Caki2 (cell line): ENCODE results near the gene TLE6. TPM values are rescaled to one million over a fixed set of nuclear protein-coding genes. Genes with fewer than 3 reads are reported as not detected.

Source experiments
- DNase-seq: peaks from one replicate; pipeline ENCODE4 v3.0.0-alpha.2; 2015; ENCODE audit warnings: low read depth
- in situ Hi-C: cut with HindIII; loops from 2 replicates; pipeline ENCODE4 v1.10.0; 2016; ENCODE audit warnings: low sequenced_read_pairs, low pct_unique_long_range_greater_than_20kb, mixed read lengths
- total RNA-seq: library from RNA; depleted of rRNA; stranded (reverse); fragments of >200 nt; shearing (Covaris generic); gene quantifications from 2 replicates; pipeline ENCODE4 v1.2.3, GENCODE V29; 2014; ENCODE audit warnings: low replicate concordance

TLE6 gene
- total RNA-seq, 1 experiment from 2014 or later: 10.5 TPM

DNA sequence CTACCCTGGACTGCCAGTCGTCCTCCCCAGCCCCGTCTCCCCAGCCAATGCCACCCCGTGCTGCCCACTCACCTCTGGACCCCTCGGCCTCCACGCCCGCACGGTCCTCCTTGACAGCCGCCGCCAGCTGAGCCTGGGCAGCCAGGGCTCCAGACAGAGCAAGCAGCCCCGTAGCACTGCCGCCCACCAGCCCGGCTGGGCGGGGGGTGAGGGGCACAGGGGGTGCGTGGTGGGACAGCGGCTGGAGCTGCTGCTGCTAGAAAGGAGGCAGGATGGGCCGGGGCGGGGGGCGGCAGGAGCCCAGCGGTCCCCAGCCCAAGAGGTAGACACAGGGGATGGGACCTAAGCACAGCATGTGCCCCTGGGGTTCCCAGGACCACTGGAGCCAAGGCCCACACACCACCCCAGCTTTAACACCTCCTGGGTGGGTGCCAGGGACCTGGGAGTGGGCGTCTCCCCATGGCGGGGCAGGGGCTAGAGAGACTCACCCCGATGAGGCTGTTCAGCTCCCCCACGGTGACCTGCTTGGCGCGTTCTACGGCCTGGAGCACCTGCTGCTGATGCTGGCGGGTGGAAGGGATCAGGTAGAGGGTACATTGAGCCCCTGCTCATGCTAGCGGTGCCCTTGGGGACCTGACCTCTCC is 42.0 kb downstream of the TLE6 start:
- DNase-seq: no peak
- in situ Hi-C loops: no loop called here

DNA sequence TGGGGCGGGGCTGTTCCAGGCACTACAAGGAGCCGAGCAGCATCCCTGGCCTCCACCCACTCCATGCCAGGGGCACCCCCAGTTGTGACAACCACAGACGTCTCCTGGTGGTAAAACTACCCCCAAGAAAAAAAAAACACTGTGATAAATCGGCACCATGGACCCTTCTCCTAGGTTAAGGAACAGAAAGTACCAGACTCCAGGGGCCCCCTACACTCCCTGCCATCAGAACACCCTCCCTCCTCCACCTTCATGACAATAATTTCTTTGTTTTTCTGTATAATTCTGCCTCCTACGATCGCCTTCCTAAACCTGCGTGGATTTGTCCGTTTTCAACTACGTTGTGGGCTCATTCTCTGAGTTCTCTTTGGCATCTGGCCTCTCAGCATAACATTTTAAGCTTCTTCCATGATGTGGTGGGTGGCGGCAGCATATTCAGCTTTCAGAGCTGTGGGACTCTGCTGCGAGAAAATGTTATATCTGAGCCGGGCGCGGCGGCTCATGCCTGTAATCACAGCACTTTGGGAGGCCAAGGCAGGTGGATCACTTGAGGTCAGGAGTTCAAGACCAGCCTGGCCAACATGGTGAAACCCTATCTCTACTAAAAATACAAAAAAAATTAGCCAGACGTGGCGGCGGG is 43.1 kb downstream of the TLE6 start:
- DNase-seq: no peak
- in situ Hi-C loops: no loop called here

DNA sequence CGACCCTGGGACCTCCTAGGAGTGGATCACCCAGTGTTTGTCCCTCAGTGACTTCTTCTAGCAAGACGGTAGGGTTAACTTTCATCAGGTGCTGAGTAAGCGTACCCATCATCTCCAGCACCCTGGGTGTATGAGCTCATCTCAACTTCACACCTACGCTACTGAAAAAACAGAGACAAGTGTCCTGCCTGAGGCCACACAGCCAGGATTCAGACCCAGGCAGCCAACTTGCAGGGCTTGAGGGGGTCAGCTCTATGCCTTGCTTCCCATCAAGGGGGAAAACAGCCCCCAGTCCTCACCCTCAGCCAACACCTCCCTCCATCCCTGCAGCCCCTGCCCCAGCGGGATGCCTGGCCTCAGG is 47.1 kb downstream of the TLE6 start:
- in situ Hi-C loops: no loop called here
- no peak for DNase-seq

DNA sequence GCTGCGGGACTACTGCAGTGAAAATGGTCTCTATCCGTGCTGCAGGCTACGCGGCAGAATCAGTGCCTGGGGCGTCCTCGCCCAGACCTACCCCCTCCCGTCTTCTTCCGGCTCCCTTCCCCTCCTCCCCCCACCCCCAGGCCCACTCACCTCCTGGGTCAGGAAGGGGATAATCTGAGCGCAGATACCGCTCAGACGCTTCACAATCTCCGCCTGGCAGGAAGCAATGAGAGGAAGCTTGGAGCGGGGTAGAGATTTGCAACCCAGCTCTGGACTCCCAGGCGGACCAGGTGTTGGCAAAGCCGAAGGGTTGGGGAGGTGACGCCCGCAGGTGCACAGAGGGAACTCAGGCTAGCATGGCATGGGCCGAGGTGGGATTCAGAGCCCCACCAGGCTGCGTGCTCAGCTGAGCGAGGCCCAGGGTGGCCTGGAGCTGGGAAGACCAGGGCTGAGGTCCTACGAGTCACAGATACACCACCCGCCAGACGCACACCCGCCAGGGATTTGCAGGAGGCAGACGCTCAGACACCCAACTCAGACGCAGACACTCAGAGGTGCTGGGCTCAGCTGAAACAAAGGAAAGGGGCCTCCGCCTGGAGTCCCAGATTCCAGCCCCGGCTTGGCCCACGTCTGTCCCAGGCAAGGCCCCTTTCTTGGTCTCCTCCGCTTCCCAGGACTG is 47.6 kb downstream of the TLE6 start:
- in situ Hi-C loops: no loop called here
- no peak for DNase-seq

DNA sequence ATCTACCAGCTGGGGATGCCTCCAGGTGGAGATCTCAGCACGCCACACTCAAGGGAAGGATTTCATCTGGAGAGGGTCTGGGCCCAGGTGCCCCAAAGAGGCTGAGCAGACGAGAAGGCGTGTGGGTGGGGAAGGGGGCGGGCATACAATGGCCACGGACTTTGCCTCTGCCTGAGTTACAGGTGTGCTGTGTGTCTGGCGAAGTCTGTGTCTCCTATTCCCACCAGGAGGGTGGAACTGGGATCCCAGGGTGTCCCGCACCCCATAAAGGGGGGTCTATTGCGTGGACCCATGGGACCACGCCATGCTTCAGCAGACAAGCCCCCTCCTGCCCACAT is 48.2 kb downstream of the TLE6 start:
- DNase-seq: no peak
- in situ Hi-C loops: no loop called here

DNA sequence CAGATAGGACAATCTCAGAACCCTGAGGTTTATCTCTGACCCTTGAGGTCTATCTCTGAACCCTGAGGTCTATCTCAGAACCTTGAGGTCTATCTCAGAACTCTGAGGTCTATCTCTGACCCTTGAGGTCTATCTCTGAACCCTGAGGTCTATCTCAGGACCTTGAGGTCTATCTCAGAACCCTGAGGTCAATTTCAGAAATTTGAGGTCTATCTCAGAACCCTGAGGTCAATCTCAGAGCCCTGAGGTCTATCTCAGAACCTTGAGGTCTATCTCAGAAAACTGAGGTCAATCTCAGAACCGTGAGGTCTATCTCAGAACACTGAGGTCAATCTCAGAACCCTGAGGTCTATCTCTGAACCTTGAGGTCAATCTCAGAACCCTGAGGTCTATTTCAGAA is 49.4 kb downstream of the TLE6 start:
- in situ Hi-C loops: no loop called here
- no peak for DNase-seq

DNA sequence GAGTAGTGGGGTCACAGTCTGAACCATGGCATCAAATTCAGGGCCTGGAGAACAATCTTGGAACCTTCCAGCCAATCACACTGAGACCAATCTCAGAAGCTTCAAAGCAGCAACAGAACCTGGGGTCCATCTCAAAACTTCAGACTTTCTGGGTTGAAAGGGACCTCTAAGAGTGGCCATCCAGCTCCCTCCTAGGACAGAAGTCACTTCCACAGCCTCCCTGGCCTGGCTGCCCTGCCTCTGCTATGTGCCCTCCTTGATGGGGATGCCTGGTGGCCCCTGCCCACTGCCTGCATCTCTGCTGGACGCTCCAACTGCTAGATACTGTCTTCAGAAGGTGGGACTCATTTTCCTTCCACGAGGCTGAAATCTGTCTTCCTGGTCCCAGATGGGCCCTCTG is 49.9 kb downstream of the TLE6 start:
- in situ Hi-C loops: no loop called here
- no peak for DNase-seq

DNA sequence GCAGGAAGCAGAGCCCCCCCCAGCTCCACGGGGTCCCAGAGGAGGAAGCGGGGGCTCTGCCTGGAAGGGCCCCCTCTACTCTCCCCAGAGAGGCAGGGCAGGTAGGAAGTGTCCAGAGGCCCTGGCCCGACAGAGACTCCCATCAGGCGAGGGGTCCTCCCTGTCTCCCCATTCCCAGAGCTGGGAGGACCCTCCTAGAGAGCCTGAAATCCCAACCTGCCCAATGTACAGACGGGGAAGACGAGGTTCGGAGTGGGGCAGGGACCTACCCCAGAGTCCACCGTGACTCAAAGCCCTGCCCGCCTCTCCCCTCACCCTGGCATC is 50.6 kb downstream of the TLE6 start:
- no peak for DNase-seq
- in situ Hi-C loops: no loop called here

DNA sequence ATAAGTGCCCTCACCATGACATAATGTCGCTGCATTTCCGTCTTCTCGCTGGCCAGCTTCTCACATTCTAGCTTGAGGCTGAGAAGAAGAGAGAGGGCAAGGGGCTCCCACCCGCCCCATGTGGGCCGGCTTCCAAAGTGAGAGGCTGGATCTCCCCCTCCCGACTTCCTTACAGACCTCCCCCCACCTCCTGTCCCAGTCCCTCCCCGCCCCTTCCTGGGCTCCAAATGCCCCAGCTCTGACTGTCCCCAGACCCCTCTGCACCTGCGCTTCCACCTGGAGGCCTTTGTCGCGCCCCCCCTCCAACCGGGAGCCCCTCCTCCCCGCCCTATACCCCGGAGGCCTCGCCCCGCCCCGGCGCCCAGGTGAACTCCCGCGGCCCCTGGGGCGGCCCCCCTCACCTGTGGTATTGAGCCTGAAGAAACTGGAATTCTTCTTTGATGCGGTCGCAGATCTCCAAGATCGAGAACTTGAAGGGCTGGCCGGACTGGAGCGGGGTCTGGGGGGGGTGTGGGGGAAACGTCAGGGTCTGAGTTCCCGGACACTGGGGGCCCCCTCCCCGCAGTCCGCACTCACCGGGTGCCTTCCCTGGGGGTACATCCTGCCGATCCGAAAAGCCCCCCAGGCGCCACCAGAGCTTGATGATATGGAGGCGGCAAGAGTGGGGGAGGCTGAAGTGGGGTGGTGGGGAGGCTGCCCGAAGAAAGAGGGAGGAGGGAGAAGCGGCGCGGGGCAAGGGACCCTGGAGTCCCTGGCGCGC is 51.1 kb downstream of the TLE6 start:
- no peak for DNase-seq
- in situ Hi-C loops: no loop called here

DNA sequence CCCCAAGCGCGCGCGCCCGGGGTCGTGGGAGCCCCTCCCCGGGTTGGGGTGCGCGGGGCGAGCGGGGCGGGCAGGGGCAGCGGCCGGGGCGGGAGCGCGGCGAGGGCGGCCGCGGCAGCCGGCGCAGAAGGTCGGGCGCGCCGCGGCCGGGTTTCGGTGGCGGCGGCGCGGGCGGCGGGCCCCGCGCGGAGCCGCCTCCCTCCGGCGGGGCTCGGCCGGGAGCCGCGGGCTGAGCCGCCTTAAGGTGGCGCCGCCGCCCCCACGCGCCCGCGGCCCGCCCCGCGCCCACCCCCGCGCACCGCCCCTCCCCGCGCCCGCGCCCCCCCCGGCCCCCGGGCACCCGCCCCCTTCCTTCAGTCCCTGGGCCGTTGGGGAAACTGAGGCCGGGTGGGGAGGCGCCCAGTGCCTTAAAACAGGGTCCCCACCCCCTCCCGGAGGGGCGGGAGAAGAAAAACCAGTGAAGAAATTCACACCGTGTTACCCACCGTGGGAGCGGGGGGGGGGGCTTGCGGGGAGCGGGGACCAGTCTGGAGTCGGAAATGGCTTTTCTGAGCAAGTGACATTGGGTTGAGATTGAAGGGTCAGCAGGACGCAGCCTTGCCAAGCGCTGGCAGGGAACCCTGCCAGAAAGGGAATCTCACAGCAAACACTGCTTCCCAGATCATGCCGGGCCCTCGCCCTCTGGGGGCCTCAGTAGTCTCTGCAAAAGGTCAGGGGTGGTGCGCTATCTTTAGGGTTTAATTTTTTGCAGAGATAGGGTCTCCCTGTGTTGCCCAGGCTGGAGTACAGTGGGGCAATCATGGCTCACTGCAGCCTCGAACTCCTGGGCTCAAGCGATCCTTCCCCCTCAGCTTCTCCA is 51.9 kb downstream of the TLE6 start, which contains the start of gene TLE2:
Gene TLE2, minus strand, starts transcription at position 216 of the 859 bp plus-strand sequence. CDS start 376 bp downstream, outside the sequence.
- no peak for DNase-seq
- in situ Hi-C loops: no loop called here

DNA sequence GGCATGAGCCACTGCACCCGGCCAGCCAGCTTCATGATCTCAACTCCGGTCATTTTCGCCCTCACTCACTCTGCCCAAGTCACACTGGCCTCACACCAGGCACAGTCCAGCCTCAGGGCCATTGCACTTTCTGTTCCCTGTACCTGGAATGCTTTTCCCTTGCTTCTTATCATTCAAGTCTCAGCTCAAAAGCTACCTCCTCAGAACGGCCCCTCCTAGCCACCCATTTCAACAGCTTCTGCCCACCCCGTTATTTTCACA is 54.2 kb downstream of the TLE6 start:
- in situ Hi-C loops: no loop called here

DNA sequence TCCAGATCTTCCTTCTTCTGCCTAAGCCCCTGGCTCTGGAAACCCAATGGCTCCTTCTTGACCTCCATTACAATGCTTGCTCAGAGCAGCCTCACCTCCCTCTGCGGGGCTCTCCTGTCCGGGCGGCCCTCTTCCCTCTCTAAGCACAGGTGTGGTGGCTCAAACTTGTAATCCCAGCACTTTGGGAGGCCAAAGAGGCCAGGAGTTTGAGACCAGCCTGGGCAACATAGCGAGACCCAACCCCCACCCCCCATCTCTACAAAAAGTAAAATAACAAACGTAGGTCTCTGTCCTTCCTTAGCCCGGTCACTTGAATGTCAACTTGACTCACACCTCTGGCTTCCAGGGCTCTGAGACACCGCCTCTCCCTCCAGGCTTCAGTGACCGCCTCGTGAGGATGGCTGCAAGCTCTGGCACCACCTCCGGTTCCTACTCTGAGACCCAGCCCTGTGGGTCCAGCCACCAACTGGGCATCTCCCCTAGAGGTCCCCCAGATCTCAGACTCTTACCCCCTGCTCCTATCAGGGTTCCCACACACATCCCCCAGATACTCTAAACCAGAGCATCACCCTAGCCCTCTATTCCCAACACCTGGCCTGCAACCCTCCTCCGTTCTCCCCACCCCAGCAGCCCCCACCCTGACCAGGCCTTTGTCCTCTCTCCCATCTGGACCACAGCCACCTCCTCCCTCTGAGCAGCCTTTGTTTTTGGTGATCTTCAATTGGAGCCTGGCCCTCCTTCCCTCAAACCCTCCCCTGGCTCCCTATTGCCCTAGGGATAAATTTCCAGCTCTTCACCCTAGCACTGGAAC is 56.4 kb downstream of the TLE6 start:
- no peak for DNase-seq
- in situ Hi-C loops: no loop called here

More for the DNA sequence above, 54.2 kb downstream of the TLE6 start:
- no peak for DNase-seq

DNA sequence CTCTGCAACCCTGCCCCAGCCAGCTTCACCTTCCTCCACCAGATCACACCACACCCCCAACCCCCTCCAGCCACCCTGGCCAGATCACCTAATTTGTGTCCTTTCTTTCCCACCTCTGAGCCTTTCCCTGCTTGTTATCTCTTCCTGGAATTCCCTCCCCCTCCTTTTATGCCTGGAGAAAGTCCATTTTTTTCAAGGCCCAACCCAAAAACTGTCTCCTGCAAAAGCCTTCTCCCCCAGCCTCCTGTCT is 57.0 kb downstream of the TLE6 start:
- no peak for DNase-seq
- in situ Hi-C loops: no loop called here

DNA sequence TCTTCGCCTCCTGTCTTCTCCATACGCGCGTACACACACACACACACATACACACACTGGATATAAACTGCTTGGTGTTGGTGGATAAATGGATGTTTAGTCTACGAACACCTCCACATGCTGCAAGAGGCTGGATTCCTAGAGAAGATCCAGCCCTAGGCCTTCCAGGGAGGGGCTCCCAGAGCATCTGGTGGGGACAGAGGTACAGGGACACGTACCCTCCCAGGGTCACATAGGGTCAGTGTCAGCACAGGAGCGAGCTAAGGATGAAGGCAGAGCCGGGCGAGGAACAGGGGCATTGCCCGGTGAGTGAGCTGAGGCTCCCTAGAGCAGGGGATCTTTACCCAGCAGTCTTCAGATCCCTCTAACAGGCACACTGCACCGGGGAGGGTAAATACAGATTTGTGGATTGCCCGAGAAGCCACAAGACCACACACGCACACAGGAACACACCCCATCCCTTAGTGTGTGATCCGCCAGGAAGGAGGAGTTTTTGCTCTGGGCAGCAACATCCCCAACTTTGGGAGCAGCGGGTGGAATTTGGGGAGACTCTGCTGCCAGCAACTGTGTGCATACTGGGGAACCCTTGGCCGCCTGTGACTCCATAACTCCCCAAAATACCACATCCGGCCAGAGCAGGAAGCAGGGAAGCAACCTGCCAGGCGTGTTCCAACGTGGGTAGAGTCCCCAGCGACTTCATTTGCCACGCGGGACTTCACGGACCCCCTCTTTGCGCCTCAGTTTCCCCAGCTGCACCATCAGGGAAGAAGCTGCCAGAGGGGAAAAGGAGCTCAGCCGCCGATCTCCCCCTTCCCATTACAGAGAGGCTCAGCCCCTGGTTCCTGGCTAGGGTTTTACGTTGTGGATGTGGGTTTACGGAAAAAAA is 57.5 kb downstream of the TLE6 start:
- in situ Hi-C loops: no loop called here
- DNase-seq: no peak

DNA sequence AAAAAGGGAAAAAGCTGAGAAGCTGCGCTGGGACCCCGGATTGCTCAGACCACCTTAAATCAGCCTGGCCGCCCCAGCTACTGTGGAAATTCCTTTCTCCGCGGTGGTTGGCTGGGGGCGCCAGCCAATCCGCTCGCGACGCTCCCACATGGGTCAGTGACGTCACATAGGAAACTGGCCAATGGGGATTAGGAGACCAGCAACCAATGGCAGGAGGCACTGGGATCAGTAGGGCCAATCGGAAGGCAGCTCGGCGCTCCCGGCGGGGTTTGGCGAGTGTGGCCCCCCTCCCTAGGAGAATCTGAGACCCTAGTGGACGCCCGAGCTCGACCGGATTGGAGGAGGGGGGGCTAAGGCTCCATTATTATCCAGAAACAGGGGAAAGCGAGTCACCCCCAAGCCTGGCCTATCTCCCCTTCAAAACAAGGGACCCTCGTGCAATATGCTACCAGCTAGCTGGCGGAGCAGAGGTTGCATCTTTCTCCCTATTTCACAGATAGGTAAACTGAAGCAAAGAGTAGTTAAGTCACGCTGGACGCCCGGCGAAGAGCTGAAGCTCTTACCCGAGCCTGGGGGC is 58.3 kb downstream of the TLE6 start:
- DNase-seq: peak; percentile 95
- in situ Hi-C loops: no loop called here

DNA sequence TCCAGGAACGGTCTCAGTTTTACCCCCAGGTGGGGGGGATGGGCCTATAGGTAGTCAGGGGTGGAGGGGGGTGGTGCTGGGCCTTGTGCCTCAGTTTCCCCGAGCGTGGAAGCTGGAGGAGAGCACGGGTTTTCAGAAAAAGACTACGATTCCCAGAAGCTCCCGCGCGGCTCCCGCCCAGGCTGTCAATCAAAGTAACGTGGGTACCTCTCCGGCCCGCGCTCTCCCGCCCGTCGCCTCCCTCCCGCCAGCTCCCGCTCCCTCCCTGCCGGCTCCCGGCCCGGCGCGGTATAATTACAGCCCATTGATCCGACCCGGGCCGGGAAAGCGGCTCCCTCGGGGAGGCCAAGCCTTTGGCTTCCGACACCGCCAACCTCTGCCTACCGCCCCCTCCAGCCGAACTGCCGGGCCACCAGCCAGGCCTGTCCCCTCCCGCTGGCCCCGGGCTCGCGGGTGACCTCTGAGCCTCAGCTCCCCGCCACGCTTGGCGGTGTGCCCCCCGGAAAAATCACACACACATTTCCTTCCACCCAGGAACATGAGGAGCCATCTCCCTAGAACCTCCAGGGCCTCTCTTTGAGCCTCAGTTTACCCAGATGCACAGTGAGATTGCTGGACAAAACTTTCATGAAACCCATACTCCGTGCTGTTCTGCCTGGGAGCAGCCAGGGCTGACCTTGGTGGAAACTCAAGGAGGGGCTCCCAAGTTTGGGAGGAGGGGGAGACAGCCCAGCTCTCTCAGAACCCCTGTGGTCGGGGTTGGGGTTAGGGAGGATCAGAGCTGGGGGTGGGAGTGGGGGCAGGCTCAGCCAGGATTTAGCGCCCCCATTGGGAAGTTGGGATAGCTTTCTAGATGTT is 59.0 kb downstream of the TLE6 start:
- peak; percentile 67 for DNase-seq
- in situ Hi-C loops: no loop called here
